KG1 (cell line): ENCODE data around the gene ADCY1.

Source experiments
- DNase-seq: peaks from one replicate; lab custom pipeline; 2025; lab: John Stamatoyannopoulos, UW

ADCY1 gene

DNA sequence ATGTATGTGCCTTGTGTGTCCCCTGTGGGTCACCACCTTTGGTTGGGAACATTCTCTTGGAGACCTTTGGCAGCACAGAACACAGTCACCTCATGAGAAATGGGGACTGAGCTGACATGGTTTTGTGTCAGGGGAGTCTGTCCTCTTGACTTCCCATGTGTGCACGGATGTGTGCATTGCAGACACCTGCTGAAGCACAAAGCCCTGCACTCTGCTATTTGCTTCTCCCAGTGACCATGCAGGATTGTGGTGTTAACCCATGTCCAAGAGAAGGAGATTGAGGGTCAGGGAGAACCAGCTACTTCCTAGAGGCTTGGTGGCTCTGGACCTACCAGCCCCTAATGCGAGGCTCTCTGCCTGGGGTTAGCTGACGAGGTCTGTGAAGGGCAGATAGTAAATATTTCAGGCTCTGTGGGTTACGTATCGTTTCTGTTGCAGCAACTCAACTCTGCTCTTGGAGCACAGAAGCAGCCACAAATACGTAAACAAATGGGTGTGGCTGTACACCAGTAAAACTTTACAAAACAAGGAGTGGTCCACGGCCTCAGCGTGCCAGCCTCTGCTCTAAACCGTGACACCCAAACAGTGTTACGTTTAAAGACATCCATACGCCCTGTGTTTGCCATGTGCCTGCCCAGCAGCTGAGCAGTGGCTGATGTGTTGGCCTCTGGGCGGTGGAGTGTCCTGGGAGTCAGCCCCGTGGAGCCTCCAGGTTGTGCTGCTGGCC lies 51.7 kb downstream of the ADCY1 start:
- DNase-seq: no peak

DNA sequence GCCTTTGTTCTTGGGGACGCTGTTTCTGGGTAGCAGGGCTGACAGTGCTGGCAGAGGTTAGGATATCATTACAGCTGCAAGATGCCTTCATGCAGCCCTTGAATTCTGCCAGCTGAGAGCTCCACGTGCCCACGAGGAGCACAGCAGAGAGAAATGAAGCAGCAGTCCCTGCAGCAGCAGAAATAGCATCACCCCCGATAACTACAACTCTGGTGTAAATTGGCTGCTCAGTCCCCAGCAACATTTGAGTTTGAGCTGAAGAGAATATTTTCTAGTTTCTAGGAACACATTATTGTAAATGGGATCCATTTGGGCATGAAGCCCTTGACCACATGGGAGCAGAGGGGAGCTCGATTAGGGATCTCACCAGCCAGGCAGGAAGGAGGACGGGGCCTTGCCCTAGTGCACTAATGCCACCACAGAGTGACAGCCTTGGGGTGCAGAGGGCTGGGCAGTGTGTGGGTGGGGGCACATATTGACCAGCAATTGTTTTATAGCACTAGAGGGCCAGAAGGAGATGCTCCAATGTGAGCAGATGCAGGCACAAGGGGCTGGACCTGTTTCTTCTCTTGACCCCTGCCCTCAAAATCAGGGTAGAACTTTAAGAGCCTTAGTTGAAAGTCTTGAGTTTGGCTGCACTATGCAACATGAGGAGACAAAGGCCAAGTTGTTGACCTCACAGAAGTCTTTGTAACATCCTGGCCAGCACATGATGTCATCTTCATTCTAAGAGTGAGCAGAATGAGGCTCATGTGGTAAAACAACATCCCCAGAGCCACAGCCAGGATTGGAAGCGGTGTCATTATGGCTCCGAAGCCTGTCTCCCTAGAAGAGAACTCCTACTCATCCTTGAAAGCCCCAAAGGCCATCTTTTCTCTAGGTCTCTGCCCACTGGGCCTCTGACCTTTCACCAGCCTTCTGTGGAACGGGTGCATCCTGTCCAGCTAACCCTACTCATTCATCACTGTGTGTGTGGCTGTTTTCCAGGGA lies 52.6 kb downstream of the ADCY1 start:
- DNase-seq: no peak

DNA sequence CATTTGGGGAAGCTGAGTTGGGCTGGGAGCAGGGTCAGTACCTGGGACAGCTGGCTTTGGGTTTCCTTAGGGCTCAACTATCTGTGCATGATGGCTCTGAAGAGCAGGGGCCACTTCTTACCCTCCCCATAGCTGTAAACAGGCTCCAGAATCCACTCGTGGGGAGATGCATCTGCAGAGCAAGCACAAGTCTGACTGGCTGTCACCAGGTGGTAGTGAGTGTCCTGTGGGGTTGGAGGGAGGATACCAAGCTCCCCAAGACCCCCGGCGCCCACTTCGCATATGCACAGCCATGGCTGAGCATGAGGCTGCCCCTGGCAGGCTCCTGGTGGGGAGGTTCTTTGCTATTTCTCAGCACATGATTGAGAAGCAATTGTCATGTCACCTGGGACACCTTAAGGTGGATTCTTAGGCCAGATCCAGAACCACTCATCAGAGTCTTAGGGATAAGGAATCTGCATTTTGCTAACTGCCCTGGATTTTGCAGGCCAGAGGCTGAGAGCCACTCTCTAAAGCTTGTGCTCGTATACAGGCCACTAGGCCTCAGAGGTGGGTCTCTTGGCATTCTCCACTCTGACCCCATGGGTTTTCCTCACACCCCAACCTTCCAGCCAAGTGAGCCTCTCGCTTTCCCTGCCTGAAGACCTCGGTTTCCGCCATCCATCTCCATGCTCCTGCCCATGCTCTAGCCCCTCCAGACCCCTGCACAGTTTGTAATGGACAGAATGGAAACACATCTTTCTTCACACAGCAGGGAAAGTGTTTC lies 53.7 kb downstream of the ADCY1 start:
- no peak for DNase-seq

DNA sequence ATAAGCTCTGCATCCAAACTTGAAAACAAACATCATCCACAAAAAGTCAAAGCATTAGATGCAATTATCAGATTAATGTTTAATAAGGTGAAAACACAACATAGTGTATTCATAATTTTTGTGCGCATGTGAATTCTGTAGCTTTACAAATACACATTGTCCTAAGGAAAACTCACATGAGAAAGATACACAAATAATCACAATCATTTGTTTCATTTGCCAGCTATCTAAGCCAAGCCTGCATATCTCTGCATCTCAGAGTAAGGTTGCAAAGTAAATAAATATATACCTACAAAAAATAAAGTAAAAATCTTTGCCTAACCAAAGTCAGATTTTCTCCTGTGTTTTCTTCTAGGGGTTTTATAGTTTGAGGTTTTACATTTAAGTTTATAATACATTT lies 57.4 kb downstream of the ADCY1 start:
- no peak for DNase-seq

DNA sequence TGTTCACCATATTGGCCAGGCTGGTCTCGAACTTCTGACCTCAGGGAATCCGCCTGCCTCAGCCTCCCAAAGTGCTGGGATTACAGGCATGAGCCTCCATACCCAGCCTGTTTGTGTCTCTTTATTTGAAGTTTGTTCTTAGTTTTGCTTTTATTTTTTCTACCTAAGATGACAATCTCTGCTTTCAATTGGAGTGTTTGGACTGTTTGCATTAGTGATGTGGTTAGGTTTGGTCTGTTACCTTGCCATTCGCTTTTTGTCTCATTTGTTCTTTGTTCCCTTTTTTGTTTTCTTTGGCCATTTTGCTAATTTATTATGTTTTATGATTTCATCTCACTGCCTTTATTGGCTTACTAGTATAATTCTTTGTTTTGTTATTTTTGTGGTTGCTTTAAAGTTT lies 62.6 kb downstream of the ADCY1 start:
- no peak for DNase-seq

DNA sequence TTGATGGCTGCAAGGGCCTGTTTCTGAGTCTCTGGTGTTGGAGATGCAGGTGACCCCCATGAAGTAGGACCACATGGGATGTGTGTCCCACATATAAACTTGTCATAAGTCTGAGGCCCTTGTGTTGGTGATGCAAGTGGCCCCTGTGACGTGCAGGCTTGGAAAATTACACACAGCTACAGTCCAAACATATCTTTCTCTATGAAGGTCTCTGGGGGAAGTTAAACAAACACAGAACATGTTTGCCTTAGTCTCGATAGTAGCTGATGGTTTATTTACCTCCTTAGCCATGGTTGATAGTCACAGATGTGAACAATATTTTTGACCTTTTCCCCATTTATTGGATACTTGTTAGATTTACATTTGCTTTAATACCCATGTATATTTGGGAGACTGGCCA lies 64.7 kb downstream of the ADCY1 start:
- no peak for DNase-seq

DNA sequence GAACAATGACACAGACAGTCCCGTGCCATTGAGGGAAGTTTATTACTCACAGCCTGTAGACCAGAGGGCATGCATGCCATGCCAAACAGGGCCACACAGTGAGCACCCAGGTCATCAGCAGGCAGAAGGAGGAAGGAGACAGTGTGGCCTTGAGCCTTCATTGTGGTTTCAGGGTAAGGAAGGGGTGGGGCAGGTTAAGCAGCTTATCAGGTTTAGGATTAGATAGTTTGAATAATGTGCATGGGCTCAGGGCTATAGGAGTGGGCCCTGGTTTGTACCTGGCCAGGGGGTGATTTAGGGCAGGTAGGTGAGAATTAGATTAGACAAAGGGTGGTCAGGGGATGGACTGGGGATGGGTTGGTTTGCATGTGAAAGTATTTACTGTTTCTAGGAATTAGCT lies 67.9 kb downstream of the ADCY1 start:
- DNase-seq: no peak

DNA sequence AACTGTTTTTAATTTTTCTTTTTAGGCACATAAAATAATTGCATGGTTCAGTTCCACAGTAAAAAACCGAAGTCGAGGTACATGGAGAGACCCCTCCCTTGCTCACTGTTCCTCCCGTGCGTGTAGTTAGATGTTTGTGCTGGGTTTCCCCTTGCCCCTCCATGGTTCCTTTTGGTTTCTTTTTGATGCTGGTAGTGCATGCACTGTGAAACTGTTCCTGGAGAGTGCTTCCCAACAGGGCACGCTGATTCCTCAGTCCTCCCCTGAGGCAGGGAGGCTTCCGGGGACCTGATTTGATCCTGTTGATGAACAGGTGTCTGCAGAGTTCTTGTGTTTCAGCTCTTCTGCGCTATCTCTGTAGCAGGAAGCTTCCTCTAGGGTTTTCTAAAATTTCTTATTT lies 69.5 kb downstream of the ADCY1 start:
- no peak for DNase-seq

DNA sequence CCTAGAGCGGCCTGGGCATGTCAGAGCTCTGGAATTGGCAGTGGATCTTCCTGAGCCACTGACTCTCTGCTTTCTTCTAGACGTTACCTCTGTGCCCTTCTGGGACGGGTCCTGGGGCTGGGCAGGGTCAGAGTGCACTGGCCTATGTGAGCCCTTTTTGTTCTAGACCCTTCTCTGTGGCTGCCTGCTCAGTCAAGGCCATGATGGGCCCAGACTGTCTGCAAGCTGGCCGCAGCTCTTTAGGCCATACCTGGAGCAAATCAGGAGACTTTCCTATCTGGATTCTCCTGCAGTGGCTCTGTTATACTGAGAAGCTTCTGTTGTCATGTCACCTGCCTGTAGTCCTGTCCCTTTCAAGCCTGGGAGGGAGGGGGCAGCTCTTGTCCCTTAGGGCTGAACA lies 70.1 kb downstream of the ADCY1 start:
- DNase-seq: no peak

DNA sequence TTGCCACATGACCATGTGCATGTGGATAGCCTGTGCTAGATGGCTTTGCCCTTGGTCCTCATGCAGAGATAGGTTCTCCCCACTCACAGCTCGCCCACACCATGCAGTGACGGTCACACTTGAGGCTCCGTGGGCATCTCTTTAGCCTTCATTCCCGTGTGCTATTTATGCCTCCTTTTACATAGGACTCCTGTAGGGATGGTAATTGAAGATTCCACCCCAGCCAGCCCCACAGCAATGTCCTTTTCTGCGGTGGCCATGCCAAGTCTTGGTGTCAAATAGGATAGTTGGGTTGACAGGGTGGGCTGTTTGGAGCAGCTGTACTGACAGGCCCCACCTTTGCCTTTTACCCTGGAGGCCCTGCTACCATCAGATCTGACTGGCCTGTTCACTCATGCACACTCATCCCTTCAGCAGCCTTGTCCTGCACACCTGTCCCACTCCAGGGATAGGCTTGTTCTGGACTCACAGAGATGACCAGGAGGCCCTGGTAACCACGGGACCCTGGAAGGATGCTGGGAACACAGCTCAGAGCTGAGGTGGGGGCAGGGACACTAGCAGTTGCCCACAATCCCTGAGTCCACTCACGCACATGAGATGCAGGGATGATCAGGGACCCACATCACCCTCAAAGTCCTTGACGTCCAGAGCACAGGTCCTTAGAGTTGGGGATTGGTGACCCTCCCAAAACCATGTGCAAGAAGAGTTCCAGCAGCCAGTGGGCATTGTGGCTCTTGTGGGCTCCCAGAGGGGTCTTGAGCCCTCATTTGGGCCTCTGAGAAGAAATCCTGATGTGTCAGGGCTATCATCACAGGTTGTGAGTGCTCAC lies 71.2 kb downstream of the ADCY1 start:
- no peak for DNase-seq

DNA sequence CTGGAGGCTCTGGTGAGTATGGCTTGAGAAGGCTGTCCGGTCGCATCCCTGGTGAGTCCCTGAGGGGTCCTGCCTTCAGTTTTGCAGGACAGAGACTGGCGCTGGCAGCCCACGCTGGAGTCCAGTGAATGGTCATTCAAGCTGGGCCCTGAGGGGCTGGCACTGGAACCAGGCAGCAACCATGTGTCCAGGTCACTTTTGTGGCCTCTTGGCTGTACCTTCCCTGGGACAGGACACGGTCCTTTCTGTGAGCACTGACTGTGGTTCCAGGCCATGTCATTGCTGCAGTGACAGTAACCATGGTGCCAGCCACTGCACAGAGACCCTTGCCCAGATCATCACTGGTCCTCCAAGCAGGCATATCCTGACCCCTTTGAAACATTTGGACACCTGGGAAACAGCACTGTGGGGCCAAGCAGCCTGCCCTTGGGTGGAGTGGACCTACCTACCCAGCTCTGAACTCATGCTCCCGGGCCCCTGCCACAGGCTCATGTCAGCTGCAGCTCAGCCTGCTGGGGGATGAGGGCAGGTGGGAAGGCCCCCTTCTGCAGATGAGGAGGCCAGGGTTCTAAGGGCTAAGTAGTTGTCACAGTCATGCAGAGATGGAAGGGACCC lies 72.1 kb downstream of the ADCY1 start:
- DNase-seq: no peak

DNA sequence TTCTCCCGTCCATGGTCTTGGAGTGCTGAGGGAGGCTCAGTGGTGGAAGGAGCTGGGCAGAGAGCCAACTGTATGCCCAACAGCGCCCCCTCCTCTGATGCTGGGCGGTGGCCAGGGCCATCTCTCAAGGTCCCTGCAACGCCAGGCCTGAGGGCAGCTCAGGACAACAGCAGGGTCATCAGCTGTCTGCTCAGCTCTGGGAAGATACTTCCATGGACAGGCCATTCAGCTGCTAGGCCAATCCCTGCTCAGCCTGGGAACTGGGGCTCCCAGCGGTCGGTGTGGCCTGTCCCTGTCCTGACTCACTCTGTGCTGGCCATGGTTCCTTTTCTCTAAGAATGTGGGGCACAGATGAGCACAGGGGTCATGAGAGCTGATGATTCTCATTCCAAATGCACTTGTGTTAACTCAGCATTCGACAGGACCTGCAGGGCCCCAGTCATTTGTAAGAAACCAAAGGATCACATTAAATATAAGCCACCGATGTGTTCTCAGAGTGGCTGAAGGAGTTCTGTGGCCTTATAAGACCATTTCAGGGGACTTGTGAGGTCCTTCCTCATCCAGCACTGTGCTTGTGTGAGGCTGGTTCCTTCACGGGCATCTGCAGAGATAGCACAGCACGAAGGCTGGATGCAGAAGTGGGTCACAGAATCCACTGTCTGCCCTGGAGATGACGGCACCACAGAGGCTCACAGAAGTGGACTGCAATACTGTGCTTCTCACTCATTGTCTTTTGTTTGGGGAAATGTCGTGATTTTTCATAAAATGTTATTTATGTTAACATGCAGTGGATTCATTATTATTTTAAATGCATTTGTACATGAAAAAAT lies 73.0 kb downstream of the ADCY1 start:
- DNase-seq: no peak

DNA sequence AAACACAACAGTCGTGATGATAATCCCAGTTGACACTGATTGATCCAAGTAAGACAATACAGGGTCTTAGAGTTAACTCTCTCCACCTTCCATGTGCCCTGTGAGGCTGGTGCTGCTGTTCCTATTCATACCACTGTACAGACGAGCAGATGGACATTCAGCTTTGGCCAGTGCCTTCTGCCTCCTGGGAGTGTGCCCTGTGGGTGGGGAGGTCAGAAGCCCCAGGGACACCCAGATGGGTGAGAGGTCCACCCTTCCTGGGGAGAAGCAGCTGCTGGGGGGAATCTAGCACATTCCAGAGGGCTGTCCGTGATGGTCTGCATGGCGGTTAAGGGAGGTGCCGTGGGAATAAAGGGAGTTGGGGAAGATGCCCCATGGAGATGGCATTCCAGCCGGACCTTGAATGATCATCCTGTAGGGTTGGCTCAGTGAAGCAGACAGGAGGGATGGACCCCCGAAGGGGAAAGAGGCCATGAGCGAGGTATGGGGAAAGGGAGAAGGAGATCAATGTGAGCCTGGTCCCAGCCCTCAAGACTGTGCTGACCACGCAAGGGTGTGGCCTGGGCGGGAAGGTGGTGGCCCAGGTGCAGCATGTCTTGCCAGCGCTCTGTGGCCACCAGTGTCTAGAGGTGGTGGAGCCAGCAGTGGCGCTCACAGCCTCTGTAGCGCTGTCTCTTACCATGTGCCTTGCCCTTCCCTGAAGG lies 74.0 kb downstream of the ADCY1 start:
- no peak for DNase-seq

DNA sequence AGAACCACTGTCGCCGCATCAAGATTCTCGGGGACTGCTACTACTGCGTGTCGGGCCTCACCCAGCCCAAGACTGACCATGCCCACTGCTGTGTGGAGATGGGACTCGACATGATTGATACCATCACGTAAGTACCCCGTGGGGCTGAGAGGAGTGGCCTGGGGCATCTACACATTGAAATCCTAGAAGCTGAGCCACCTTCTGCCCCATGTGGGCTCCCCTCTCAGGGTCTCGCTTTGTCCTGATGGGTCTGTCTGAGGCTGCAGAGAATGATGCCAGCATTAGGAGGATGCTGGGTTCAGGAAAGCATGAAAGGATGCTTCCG lies 74.5 kb downstream of the ADCY1 start:
- no peak for DNase-seq

DNA sequence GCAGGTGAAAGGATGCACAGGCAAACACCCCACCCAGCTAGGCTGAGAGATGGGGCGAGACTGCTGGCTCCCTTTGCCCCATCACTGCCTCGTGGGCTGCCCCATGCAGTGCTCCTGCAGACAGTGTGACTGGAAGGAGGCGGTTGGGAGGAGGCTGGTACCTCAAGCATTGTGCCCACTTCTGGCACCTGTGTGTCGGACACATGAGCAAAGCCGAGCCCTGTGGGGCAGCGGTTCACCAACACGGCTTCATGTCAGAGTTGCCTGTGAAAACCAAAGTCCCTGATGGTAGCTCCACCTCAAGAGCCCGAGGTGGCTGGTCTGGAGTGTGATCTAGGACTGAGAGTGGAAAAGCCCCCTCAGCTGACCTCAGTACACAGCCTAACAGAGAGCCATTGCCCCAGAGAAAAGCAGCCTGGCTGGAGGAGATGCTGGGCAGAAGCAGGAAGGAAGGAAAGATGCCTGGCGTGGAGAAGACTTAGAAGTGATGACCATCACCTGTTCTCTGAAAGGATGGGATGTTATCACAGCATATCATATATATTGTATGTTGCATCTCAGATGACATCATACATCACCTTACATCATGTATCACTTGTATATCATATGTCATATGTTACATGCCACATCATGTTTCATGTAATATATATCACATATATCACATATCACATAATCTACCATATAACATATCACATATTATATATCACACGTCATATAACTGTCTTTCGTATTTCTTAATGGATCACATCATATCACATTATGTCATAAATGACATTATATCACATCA lies 75.6 kb downstream of the ADCY1 start:
- no peak for DNase-seq

DNA sequence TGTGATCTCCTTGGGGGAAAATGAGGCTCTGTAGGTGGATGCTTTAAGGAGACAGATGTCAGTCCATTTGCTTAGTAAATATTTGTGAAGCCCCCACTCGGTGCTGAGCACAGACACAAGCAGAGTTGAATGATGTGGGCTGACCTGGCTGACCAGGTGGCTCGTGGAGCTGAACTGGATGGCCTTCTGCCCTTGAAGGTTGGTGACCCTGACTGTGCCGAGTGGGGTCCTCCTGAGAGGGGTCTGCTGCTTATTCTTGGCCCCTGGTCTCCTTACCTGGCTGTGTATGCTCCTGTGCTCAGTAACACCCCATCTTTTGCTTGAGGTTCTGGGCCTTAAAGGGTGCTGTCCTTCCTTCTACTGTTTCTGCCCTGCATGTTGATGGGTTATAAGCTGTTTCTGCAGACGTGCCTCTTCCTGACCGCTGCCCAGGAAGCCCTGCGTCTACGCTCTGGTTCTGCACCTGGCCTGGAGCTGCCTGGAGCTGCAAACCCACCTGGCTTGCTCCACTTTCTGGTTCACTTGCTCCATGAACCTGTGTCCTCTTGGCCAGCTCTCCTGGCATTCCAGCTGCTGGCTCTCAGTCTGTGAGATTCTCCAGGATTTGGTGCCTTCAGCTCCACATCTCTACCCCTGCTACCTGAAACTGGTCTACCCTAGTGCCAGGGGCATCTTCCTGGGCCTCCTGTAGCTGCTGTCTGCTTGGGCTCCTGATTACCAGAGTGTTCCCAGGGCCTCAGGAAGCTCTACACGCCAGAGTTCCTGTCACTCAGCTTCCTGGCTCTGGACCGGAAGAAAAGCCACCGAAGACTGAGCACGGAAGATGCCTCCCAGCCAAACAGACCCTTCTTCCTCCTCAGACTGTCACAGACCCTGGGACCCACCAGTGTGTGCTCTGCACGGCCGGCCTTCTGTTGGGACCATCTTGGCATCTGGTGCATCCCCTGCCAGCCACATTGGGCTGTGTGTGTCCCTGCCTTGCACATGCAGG lies 76.5 kb downstream of the ADCY1 start:
- no peak for DNase-seq

DNA sequence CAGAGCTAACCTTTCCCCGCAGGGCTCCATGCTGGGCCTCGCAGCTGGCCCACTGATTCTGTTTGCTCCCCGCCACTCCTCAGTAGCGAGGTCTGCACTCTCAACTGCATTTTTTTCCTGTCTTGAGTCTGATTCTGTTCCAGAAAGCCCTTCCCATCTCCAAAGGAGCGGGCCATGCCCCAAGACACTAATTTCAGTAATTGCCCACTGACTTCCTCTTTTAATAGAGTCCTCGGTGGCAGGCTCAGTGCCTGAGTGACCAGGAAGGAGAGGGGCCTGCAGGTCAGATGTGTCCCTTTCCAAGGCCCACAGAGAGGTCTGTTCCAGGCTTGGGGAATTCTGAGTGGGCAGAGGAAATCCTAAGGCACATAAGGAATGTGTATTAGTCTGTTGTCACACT lies 77.4 kb downstream of the ADCY1 start:
- DNase-seq: no peak

DNA sequence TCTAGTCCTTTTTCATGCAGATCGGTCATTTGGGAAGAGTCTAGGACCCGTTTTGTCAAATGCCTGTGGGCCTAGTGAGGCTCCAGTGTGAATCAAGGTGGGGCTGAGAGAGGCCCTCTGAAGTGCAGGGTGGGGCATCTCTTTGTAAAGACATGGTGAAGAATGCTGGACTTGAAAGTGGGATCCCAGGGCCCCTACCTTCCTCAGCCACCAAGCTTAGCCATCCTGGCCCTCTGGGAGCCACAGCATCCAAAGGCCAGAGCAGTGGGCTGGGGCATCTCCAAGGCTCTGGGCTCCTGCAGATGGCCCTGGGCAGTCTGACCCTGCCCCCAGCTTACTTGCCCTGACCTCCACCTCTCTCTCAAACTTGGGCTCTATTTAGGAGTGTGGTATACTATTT lies 78.5 kb downstream of the ADCY1 start:
- DNase-seq: no peak
